Glomerular visceral epithelial cell (primary cell): Measurements from ENCODE around the gene MMP15.
"Not testable (repeated sequence)": the region's sequence is repeated elsewhere in the genome, so short reads cannot be mapped to it uniquely, and the experiment has no call there.

ENCODE experiments used
- DNase-seq: peaks from one replicate; pipeline ENCODE4 v3.0.0-alpha.2; 2016; ENCODE audit errors: extremely low spot score

Gene MMP15

DNA sequence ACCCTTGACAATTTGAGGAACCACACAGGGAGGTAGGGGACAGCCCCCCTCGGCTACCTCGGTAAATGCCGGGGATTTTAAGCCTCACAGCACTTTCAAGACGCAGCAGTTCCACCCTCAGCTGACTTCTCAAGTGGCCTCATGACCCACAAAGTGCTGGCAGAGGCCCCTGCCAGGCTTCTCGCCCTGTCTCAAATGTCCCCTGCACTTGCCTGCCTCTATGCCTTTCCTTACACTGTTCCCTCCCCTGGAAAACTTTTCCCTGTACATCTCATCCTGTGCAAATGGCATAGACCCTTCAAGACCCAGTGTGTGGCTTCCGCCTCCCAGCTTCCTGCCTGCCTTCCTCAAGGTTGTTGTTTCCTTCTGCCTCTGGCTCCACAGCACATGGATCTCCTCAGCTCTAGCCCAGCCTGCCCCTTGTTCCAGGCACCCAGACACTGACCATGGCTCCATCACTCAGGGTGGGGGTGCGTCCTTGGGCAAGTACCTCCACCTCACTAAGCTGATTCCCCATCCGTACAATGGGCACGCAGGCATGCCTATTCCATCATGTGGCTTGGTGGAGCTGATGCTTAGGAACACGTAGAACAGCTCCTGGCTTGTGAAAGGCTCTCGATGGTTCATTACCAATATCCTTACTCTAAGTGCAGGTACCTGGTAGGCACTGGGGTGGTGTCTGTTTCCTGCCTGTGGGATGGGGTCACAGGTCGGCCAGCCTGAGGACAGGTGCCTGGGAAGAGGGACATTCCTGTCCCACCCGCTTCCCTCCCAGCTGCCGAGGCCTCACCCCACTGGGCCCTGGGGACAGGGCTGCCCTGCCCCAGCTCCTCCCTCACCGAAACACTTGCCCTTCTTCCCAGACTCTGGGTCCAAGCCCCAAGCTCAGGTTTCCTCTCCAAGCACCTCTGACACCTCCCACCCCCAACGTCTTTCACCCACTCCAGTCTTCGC lies 24.0 kb downstream of the MMP15 start:
- DNase-seq = no peak

DNA sequence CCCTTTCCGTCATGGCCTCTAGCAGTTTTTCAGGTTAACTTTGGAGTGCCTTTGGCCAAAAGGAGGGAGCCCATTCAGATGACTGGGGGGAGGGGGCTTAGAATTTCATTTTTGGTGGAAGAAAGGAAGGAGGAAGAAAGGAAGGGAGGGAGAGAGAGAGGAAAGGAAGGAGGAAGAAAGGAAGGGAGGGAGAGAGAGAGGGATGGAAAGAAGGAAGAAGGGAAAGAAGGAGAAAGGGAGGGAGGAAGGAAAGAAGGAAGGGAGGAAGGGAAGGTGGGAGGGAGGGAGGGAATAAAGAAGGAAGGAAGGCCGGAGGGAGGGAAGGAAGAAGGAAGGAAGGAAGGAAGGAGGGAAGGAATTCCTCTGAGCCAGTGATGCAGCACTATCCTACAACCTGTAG lies 25.7 kb downstream of the MMP15 start:
- no peak for DNase-seq

- DNase-seq = no peak
Measured at GRCh38 chr16:58051821-58052603, 26.5 kb downstream of the MMP15 start.

DNA sequence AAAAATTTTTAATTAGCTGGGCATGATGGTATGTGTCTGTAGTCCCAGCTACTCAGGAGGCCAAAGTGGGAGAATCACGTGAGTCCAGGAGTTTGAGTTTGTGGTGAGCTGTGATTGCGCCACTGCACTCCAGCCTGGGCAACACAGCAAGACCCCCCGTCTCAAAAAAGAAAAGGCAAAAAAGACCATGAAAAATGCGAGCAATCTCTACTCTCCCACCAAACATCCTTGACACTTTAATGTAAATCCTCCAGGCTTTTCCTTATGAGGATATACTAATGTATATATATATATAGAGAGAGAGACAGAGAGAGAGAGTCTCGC lies 28.1 kb downstream of the MMP15 start:
- no peak for DNase-seq

DNA sequence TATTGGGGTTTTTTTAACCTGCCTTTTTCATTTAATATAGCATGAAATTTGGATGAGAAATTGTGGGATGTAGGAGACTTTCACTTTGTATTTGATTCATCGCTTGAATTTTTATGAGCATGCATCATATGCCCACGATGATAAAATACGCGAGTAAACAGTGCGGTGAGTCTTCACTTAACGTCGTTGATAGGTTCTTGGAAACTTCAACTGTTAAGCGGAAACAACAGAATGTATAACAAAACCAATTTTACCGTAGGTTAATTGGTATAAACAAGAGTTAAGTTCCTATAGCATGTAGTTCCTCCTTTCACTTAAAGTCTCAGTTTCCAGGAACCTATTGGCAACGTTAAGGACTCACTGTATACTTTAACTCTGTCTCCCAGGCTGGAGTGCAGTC lies 28.7 kb downstream of the MMP15 start:
- no peak for DNase-seq

- DNase-seq = no peak
Measured at GRCh38 chr16:58056580-58056979, 31.0 kb downstream of the MMP15 start.

DNA sequence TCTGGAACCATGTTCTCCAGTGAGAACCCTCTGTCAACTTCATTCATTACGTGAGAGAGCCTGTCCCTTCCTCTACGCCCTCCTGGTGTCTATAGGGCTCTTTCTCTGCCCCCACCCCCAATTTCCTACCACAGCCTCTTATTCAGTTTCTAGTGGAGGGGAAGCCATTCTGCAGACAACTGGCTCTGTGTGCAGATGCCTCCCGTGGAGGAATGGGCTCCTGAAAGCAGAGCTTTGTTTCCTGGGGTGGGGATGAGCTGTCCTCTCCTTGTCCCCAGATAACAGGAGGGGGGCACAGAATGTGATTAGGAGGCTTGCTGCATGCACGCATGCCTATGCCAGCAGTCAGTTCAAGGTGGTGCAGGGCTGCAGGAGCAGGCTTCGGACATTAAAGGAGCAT lies 31.6 kb downstream of the MMP15 start:
- no peak for DNase-seq

GRCh38 chr16:58057784-58058183 lies 32.2 kb downstream of the MMP15 start:
- no peak for DNase-seq

GRCh38 chr16:58062821-58063220 lies 37.3 kb downstream of the MMP15 start:
- DNase-seq = no peak

- DNase-seq = no peak
Measured at GRCh38 chr16:58063377-58064076, 38.0 kb downstream of the MMP15 start.

GRCh38 chr16:58070585-58070984 lies 45.0 kb downstream of the MMP15 start:
- DNase-seq = no peak

DNA sequence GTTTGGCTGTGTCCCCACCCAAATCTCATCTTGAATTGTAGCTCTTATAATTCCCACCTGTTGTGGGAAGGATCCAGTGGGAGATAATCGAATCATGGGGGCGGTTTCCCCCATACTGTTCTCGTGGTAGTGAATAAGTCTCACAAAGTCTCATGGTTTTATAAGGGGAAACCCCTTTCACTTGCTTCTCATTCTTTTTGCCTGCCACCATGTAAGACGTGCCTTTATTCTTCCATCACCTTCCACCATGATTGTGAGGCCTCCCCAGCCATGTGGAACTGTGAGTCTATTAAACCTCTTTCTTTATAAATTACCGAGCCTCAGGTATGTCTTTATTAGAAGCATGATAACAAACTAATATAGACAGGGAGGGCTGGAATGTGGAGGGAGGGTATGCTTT lies 46.6 kb downstream of the MMP15 start:
- not testable (repeated sequence) for DNase-seq

GRCh38 chr16:58073086-58073485 lies 47.5 kb downstream of the MMP15 start:
- not testable (repeated sequence) for DNase-seq

- no peak for DNase-seq
Measured at GRCh38 chr16:58074657-58075056, 49.1 kb downstream of the MMP15 start.

- DNase-seq = no peak
Measured at GRCh38 chr16:58076514-58076913, 51.0 kb downstream of the MMP15 start.

DNA sequence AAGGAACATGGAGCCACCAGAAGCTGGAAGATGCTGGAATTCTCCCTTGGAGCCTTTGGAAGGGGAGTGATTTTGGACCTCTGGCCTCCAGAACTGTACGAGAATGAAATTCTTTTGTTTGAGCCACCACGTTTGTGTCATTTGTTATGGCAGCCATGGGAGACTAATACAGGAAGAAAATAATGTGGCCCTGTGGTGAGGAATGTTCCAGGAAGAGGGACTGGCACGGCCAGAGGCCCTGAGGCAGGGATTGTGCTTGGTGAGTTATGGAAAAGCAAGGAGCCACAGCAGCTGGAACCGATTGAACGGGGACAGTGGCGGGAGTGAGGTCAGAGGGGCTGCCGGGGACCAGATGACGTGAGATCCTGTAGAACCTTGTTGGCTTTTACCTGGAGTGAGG lies 52.2 kb downstream of the MMP15 start:
- DNase-seq = no peak

DNA sequence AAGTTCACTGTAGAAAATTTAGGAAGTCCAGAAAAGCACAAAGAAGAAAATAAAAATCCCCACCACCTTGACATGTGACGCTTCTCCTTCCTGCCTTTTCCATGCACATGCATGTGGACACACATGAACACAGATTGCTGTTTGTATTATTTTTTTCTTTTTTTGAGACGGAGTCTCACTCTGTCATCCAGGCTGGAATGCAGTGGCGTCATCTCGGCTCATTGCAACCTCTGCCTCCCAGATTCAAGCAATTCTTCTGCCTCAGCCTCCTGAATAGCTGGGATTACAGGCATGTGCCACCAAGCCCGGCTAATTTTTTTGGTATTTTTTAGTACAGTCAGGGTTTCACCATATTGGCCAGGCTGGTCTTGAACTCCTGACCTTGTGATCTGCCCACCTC lies 55.1 kb downstream of the MMP15 start:
- not testable (repeated sequence) for DNase-seq

DNA sequence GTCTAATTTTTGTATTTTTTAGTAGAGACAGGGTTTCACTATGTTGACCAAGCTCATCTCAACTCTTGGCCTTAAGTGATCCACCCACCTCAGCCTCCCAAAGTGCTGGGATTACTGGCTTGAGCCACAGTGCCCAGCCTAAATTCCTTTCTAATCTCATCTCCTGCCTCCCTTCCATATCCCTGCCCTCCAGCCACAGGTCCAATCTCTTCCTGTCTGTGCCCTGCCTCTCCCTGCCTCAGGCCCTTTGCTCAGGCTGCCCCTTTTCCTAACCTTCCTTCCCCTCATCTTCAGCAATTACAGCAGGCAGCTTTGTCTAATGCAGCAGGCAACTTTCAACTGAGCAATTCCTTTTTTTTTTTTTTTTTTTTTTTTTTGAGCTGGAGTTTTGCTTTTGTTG lies 56.8 kb downstream of the MMP15 start:
- no peak for DNase-seq

- no peak for DNase-seq
Measured at GRCh38 chr16:58084635-58085034, 59.1 kb downstream of the MMP15 start.

GRCh38 chr16:58085171-58085570 lies 59.6 kb downstream of the MMP15 start:
- DNase-seq = no peak

DNA sequence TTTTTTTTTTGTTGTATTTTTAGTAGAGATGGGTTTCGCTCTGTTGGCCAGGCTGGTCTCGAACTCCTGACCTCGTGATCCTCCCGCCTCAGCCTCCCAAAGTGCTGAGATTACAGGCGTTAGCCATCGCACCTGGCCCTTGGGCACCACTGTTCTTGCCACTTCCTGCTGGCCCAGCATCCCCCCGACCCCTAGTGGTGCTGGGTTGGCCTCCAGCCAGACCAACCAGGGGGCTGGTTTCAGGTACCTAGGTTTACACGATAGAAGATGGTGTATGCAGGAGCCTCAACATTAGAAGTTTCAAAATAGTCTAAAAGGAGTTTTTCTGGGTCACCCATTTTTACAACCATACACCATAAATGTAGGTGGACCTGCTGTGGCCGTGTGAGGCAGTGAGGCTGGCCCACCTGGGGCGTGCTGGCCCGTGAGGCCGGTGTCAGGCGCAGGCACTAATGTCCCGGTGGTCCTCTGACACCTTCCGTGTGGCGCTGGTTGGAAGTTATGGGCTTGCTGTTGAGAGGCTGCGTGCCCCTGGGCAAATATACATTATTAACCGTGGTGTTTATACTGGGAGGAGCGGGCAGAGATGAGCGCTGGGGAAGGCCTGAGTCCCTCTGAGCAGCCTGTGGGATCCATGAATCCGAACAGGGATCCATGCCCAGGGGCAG lies 60.2 kb downstream of the MMP15 start:
- DNase-seq = no peak
